Left ventricle myocardium superior (tissue), 1 donor: Measurements from ENCODE around the gene FAM120A. TPM values are rescaled to one million over a fixed set of nuclear protein-coding genes. Genes with fewer than 3 reads are reported as not detected.
A peak's percentile ranks its signal among the peaks of the same experiment; 100 is the strongest.

Experiments used
- ATAC-seq: fragments of 200-7000 bp; cut with Tn5 transposase; one replicate; pipeline ENCODE4 v1.9.1; 2020; ENCODE audit warnings: mild to moderate bottlenecking, moderate library complexity
- DNase-seq: peaks from one replicate; pipeline ENCODE4 v3.0.0-alpha.2; 2020
- intact Hi-C: fragments of 100-400 bp; cut with micrococcal nuclease; formaldehyde crosslinking; loops from one replicate; pipeline ENCODE4 v1.11.0; 2022
- total RNA-seq: library from RNA; stranded (reverse); fragmentation: NEBNext Ultra II Directional; extraction: Animal tissue kit (Norgen Biotek cat#: 25700); gene quantifications from one replicate; pipeline ENCODE4 v1.2.1, GENCODE V29; 2021
- donor health status: DM: no; HTN: yes; CAD: no; lungs with severe emphysema.

Gene FAM120A
- total RNA-seq, 1 donor from 2014 or later = 112 TPM

- no peak for ATAC-seq
- intact Hi-C loops = loop anchor here (10.0 kb wide), 1 partner anchor 125 kb away; no protein-coding TSS in a partner anchor
- DNase-seq = no peak
Observed at GRCh38 chr9:93569621-93570174, 118.2 kb downstream of the FAM120A start.

GRCh38 chr9:93572221-93572620 lies 120.7 kb downstream of the FAM120A start:
- intact Hi-C loops = no loop called here
- no peak for ATAC-seq
- no peak for DNase-seq

GRCh38 chr9:93572636-93573515 lies 121.4 kb downstream of the FAM120A start:
- intact Hi-C loops = no loop called here
- ATAC-seq = no peak
- DNase-seq = no peak

GRCh38 chr9:93573516-93573828 lies 122.0 kb downstream of the FAM120A start:
- intact Hi-C loops = no loop called here
- ATAC-seq (no peak), DNase-seq (no peak)

- DNase-seq (no peak), ATAC-seq (no peak)
- intact Hi-C loops = no loop called here
Observed at GRCh38 chr9:93574091-93574899, 122.8 kb downstream of the FAM120A start.

- DNase-seq (peak; percentile 40), ATAC-seq (no peak)
- intact Hi-C loops = no loop called here
Observed at GRCh38 chr9:93574900-93575795, 123.7 kb downstream of the FAM120A start.

- intact Hi-C loops = no loop called here
- ATAC-seq (peak; percentile 24), DNase-seq (peak; percentile 69)
Observed at GRCh38 chr9:93575796-93576257, 124.3 kb downstream of the FAM120A start.

- intact Hi-C loops = no loop called here
- DNase-seq (peak; percentile 62), ATAC-seq (peak; percentile 45)
Observed at GRCh38 chr9:93576258-93577077, 125.0 kb downstream of the FAM120A start, which contains the start of gene PHF2. TSS of gene PHF2 (plus strand) at chr9:93576584. CDS start at chr9:93576774, 190 bp downstream.

GRCh38 chr9:93577078-93577974 lies 125.8 kb downstream of the FAM120A start:
- DNase-seq (peak; percentile 75), ATAC-seq (peak; percentile 19)
- intact Hi-C loops = no loop called here

- intact Hi-C loops = no loop called here
- peak; percentile 27 for ATAC-seq
- no peak for DNase-seq
Observed at GRCh38 chr9:93577975-93578682, 126.6 kb downstream of the FAM120A start.

- DNase-seq (no peak), ATAC-seq (no peak)
- intact Hi-C loops = no loop called here
Observed at GRCh38 chr9:93578844-93579243, 127.4 kb downstream of the FAM120A start.

GRCh38 chr9:93579711-93580516 lies 128.4 kb downstream of the FAM120A start:
- intact Hi-C loops = no loop called here
- DNase-seq (peak; percentile 39), ATAC-seq (peak; percentile 56)

- ATAC-seq (peak; percentile 26), DNase-seq (no peak)
- intact Hi-C loops = no loop called here
Observed at GRCh38 chr9:93580654-93581380, 129.3 kb downstream of the FAM120A start.

- intact Hi-C loops = no loop called here
- peak; percentile 13 for ATAC-seq
- no peak for DNase-seq
Observed at GRCh38 chr9:93582115-93582514, 130.6 kb downstream of the FAM120A start.

GRCh38 chr9:93582550-93582949 lies 131.1 kb downstream of the FAM120A start:
- no peak for DNase-seq
- intact Hi-C loops = no loop called here
- no peak for ATAC-seq
